ENCODE data around the gene FMNL2.

FMNL2 gene

GRCh38 chr2:152337511-152337903 is 2.5 kb downstream of the FMNL2 start:
- no peak for DNase-seq (ENCODE audit: extremely low read depth in 1 of 2, low read depth in 1 of 2)

- no peak for DNase-seq (ENCODE audit: extremely low read depth in 1 of 2, low read depth in 1 of 2)
Measured at GRCh38 chr2:152339556-152340286, 4.7 kb downstream of the FMNL2 start.

DNA sequence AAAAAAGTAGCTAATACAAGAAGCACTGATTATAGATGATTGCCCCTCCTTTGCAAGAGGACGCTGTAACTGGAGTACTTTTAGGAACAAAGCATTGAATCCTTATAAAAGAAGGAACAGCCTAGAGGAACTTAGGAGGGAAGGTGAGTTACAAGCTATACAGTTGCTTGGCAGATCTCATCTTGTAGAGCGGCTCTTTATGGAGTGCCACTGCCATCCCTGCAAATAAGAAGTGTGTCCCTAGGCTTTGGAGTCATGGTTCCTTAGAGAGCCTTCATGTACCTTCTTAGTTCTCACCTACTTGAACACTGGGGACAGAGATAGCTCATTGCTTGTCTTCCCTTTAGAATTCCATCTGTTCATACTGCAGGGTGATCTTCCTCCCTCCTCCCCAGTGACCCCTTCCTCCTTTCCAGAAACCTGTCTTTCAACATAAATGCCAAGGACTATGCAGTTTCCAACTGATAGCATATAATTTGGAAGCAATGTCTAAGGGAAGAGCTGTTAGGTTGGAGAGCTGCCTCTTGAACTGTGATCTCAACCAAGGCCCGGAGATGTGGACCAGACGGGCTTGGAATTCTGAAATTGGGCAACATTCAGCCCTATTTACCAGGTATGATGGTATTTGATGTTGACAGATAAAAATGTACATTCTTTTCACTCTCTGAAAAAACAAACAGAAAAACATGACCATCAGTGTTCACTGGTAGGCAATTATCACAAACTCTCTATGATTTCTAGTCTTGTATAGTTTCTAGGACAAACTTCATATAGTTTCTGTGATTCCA is 7.5 kb downstream of the FMNL2 start:
- no peak for DNase-seq (ENCODE audit: extremely low read depth in 1 of 2, low read depth in 1 of 2)

GRCh38 chr2:152343426-152343825 is 8.5 kb downstream of the FMNL2 start:
- DNase-seq (ENCODE audit: extremely low read depth in 1 of 2, low read depth in 1 of 2), result no peak

- no peak for DNase-seq (ENCODE audit: extremely low read depth in 1 of 2, low read depth in 1 of 2)
Measured at GRCh38 chr2:152344579-152345195, 9.7 kb downstream of the FMNL2 start.

- DNase-seq (ENCODE audit: extremely low read depth in 1 of 2, low read depth in 1 of 2), result no peak
Measured at GRCh38 chr2:152347076-152347475, 12.1 kb downstream of the FMNL2 start.

GRCh38 chr2:152348388-152348787 is 13.4 kb downstream of the FMNL2 start:
- no peak for DNase-seq (ENCODE audit: extremely low read depth in 1 of 2, low read depth in 1 of 2)

- no peak for DNase-seq (ENCODE audit: extremely low read depth in 1 of 2, low read depth in 1 of 2)
Measured at GRCh38 chr2:152349416-152349815, 14.4 kb downstream of the FMNL2 start.

- no peak for DNase-seq (ENCODE audit: extremely low read depth in 1 of 2, low read depth in 1 of 2)
Measured at GRCh38 chr2:152350155-152350679, 15.2 kb downstream of the FMNL2 start.

DNA sequence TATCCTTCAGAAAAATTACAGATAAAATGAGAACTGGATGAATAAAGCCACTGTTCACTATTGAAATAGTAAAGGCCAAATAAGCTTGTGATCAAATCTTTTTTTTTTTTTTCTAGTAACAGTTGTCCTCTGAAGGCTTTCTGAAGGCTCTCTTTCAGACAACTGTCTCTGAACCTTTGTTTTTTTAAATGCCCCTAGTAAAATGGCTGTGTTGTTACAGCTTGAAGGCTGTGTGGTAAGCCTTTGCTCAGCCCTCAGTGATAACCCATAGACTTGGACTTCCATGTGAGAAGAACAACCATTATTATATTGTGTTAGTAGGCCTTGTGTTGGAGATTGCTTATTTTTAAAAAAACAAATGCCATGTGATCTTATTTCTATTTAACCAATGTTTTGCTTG is 17.6 kb downstream of the FMNL2 start:
- no peak for DNase-seq (ENCODE audit: extremely low read depth in 1 of 2, low read depth in 1 of 2)

GRCh38 chr2:152353364-152353763 is 18.4 kb downstream of the FMNL2 start:
- no peak for DNase-seq (ENCODE audit: extremely low read depth in 1 of 2, low read depth in 1 of 2)

DNA sequence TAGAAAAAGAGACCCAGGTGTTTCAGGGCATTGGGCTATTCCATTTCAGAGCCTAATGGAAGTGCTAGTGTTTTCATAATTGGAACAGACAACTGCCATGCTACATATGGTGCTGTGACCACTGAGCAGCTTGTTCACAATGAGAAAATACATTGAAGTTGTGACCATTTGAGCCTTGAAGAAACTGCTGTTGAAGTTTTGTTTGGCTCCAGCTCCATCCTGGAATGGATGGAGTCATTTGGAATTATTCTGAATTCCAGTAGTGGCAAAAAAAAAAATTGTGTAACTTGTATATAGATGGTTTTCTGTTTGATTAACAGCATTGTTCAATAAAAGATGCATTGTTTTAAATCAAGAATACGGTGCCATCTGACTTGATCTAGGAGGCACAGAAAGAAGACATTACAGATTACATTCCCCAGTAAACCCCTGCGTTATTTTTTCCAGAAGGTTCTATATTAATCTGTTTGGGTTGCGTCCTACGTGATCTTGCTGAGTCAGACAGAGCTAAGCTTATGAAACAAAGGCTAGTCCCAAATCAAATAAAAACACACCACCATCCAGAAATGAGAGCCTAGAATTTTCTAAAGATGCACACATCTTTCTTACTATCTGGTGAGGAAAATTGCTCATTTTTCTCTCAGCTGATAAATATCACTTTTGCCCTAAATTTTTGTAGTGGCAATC is 19.2 kb downstream of the FMNL2 start:
- no peak for DNase-seq (ENCODE audit: extremely low read depth in 1 of 2, low read depth in 1 of 2)

GRCh38 chr2:152354909-152355308 is 19.9 kb downstream of the FMNL2 start:
- DNase-seq (ENCODE audit: extremely low read depth in 1 of 2, low read depth in 1 of 2), result no peak

DNA sequence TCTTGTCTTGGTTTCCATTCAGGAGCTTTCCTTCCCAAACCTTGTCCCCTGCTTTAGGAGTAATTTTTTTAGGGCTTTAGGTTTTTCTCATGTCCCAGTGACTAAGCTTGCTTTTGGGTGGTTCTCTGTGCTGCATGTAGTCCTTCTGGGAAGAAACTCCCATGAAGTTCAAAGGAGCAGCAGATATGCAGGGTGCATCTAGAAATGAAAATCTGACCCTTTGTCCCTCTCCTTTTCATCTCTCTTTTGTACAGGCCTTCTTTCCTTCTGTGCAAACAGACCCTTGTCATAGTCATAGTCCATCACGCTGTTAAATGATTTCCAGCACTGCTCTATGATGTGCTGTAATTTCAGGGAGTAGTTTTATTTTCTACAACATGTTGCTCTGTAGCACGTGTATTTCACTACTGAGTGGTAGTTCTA is 20.4 kb downstream of the FMNL2 start:
- no peak for DNase-seq (ENCODE audit: extremely low read depth in 1 of 2, low read depth in 1 of 2)

DNA sequence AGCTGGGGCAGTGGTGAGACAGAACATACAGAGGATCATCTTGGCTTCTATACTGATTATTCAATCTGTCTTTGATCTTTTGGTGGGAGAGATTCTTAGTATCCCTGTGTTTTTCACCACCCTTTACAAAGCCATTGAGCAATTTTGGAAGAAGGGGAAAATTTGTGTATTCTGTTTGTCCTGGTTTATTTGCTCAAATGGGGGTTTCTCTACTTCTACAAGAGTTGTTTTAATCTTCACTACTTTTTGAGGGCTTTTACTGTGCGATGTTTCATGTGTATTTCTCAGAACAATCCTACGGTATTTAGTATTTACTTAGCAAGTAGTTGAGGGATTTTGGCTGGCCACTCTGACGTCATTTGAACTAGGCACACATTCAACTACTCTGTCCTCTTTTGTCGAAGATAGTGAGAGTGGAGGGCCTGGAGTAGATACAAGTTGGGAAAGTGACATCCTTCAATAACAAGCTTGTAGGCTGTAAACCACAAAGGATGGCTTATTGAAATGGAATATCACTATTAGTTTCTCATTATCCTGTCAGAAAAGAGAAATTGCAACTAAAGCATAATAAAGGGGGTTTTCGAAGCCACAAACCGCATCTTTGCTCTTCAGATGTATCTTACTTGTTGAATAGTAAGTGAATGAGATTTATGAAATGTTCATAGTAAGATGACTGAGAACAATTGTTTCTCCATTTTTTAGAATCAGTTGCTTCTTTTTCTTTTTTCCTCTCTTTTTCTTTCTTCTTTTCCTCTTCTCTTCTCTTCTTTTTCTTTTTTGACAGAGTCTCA is 24.8 kb downstream of the FMNL2 start:
- no peak for DNase-seq (ENCODE audit: extremely low read depth in 1 of 2, low read depth in 1 of 2)

- DNase-seq (ENCODE audit: extremely low read depth in 1 of 2, low read depth in 1 of 2), result no peak
Measured at GRCh38 chr2:152363936-152364335, 29.0 kb downstream of the FMNL2 start.

DNA sequence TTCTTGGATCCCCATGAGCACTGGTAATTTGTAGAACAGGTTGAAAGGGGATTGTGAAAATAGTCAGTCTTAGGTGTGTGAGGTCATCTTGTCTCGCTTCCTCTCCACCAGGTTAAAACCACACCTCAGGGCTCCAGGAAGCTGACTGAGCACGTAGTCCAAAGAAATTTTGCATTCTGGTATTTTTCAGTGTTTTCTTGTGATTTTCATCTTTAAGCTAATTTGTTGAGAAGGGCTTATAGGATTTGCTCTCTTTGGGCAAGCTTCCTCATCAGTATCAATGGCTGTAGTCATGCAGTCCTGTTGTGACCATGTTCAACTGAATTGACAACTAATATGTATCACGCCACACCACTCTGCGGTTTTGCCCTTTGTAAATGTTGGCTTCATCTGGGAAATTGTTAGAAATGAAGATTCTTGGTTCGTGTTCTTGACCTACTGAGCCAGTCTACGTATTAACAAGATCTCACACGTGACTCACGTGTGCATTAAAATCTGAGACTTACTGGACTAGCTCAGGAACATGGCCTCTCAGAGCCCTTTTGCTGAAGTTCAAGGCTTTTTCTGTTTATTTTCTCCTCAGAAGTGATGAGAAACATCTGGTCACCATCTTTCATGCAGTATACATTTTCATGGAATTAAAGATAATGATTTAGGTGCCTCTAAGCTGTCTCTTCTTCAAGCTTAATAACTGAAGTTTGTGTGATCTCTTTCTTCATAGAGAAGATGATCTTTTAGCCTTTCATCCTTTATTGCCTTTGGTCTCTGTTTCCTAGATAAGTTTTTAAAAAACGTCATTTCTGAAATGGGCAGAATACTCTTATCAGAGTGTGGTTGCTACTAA is 32.8 kb downstream of the FMNL2 start:
- no peak for DNase-seq (ENCODE audit: extremely low read depth in 1 of 2, low read depth in 1 of 2)

- no peak for DNase-seq (ENCODE audit: extremely low read depth in 1 of 2, low read depth in 1 of 2)
Measured at GRCh38 chr2:152369176-152369860, 34.3 kb downstream of the FMNL2 start.

- no peak for DNase-seq (ENCODE audit: extremely low read depth in 1 of 2, low read depth in 1 of 2)
Measured at GRCh38 chr2:152370783-152371182, 35.8 kb downstream of the FMNL2 start.
